Omental fat pad (tissue), 4 donors: ENCODE data around the gene ZNF681. TPM values are rescaled to one million over a fixed set of nuclear protein-coding genes. Genes with fewer than 3 reads are reported as not detected.

Experiments used
- ATAC-seq: fragments of 150-250 bp; one replicate; pipeline ENCODE4 v1.9.1; 2016; ENCODE audit warnings: mild to moderate bottlenecking, moderate library complexity; ENCODE audit not compliant: low FRiP score
- DNase-seq: peaks from one replicate; pipeline ENCODE4 v3.0.0-alpha.2; 2019; ENCODE audit warnings: low spot score
- total RNA-seq, 4 donors: library from RNA; depleted of rRNA; stranded (reverse); fragments of >200 nt; gene quantifications; one replicate each; pipeline ENCODE4 v1.1.0, GENCODE V29; 2016
- TF ChIP-seq, protein P1 (sequence below), 3 donors: fragments of 450-650 bp; IDR thresholded peaks; one replicate each; pipeline ENCODE4 v1.5.1; 2016 to 2017; ENCODE audit warnings: antibody characterized with exemption in 3 of 3, mild to moderate bottlenecking in 3 of 3, moderate library complexity in 2 of 3

Gene ZNF681
- total RNA-seq, 4 donors from 2014 or later = 0.48 to 2.8 (median 0.56) TPM

DNA sequence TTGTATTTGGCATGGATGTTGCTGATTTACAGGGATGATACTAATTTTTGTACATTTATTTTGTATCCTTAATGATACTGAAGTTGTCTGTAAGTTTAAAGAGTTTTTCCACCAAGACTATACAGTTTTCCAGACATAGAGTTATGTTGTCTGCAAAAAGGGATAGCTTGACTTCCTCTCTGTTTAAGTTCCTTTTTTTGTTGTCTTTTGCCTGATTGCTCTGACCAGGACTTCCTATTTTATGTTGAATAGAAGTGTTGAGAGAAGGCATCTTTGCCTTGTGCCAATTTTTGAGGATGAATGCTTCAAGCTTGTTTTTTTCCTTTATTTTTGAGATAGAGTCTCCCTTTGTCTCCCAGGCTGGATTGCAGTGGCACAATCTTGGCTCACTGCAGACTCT is 36.8 kb upstream of the ZNF681 start:
- TF ChIP-seq, protein P1, sequence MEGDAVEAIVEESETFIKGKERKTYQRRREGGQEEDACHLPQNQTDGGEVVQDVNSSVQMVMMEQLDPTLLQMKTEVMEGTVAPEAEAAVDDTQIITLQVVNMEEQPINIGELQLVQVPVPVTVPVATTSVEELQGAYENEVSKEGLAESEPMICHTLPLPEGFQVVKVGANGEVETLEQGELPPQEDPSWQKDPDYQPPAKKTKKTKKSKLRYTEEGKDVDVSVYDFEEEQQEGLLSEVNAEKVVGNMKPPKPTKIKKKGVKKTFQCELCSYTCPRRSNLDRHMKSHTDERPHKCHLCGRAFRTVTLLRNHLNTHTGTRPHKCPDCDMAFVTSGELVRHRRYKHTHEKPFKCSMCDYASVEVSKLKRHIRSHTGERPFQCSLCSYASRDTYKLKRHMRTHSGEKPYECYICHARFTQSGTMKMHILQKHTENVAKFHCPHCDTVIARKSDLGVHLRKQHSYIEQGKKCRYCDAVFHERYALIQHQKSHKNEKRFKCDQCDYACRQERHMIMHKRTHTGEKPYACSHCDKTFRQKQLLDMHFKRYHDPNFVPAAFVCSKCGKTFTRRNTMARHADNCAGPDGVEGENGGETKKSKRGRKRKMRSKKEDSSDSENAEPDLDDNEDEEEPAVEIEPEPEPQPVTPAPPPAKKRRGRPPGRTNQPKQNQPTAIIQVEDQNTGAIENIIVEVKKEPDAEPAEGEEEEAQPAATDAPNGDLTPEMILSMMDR (IDR thresholded peaks at IDR 0.05) = no peak
- DNase-seq = no peak
- ATAC-seq = no peak

DNA sequence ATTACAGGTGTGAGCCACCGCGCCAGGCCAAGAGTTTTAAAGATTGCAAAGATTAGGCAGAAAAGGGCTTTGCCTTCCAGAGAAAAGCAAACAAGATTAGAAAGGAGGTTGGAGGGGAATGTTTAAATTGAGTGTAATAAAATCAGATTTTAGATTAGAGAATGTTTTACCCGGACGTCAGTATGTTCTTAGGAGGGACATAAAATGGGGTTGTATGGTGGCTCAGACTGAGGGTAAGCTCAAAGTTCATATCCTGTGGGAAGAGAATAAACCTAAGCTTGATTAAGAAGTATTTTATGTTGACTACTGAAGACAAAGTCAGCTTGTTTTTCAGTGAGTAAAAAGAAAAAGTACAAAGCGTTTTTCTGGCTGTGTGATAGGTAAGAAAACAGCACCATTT is 34.1 kb upstream of the ZNF681 start:
- ATAC-seq = no peak
- TF ChIP-seq, protein P1 (IDR thresholded peaks at IDR 0.05) = no peak

DNA sequence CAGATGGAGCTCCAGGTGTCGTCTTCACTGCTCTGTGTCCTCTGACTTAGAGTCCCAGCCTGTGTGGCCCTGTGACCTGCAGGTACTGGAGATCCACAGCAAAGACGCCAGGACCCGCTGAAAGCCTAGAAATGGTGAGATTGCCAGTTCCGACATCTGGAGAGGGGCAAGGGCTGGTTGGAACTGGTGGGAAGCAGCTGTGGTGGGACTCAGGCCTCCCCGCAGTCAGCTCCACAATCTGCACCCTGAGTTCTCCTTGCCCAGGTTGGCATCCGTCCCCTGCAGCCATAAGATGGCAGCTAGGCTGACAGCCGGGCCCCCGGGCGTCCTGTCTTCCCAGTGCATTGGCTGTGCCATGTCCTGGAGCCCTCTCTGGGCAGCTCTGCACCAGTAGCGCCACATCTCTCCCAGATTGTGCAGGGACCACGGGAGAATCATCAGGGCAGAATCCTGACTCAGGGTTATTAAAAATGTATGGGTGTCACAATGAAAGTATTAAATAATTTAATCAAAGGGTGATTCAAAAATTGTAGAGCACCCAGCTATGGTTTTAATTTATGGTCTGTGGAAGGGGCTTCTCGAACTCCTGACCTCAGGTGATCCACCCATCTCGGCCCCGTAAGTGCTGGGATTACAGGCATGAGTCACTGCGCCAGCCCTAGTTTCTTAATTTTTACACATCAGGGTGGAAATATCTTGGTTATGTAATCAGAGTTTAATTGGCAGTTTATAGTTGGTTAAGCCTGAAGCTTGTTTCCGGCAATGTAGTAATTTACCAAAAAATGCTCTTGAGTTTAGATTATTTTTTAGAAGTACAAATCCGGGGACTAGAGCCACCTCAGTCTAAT is 32.2 kb upstream of the ZNF681 start:
- DNase-seq (no peak), ATAC-seq (no peak)
- TF ChIP-seq, protein P1 (IDR thresholded peaks at IDR 0.05) = no peak

More for the DNA sequence above, 34.1 kb upstream of the ZNF681 start:
- DNase-seq = no peak

DNA sequence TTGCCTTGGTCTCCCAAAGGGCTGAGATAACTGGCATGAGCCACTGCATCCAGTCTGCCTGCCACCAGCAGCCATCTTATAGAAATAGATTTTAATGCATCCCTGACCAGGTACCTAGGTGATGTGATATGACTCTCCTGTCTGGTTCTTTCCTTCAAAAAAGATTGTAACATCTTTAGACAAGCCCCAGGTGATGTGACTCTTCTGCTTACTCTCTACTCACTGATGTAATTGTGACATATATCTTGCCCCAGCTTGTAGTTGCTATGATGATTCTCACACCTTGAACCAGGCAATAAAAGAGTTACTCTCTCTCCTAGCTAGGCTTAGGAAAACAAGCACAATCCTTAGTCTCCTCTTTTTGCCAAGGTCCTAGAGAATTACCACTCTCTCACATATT is 30.6 kb upstream of the ZNF681 start:
- ATAC-seq (no peak), DNase-seq (no peak)
- TF ChIP-seq, protein P1 (IDR thresholded peaks at IDR 0.05) = no peak

DNA sequence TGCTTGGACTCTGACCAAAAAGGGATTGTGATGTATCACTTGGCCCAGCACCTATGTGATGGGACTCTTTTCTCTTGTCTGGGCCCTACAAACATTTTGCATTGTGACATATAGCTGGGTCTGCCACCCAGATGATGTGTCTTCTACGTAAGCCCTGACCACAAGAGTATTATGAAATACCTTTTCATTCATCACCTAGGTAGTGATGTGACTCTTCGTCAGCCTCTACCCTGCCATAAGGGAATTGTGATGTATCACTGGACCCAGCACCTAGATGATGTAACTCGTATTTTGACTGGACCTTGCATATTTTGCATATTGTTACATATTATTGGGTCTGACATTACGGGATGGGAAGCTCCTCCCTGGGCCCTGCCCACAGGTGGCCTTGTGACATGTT is 29.7 kb upstream of the ZNF681 start:
- DNase-seq (no peak), ATAC-seq (no peak)
- TF ChIP-seq, protein P1 (IDR thresholded peaks at IDR 0.05) = no peak

DNA sequence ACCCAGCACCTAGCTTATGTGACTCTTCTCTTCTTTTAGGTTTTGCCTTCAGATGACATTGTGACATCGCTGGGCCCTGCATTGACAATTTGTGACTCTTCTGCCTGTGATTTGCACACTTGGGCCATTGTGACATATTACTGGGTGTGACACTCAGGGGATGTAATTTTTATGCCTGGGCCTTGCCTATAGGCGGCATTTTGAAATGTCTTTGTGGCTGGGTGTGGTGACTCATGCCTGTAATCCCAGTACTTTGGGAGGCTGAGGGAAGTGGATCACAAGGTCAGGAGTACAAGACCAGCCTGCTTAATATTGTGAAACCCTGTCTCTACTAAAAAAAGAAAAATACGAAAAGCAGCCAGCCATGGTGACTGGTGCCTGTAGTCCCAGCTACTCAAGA is 28.4 kb upstream of the ZNF681 start:
- no peak for DNase-seq
- TF ChIP-seq, protein P1 (IDR thresholded peaks at IDR 0.05) = no peak
- no peak for ATAC-seq

DNA sequence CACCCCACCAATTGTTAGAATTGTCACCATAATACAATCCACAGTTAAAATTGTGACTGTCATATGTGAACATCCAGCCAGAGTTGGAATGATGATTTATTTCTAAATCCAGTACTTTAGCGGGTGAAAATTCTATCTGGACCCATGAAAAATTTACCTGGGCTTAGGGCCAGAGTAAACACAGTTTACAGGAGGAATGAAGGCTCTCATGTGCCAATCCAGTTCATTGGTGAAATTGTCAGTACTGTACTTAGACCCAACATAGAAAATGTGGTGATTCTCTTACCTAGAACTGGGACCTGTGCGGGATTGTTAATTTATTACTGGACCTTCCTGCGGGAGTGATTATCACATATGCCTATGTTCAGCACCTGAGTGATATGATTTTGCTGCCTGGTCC is 27.3 kb upstream of the ZNF681 start:
- TF ChIP-seq, protein P1 (IDR thresholded peaks at IDR 0.05) = no peak
- DNase-seq (no peak), ATAC-seq (no peak)
